ENCODE measurements around the gene CRELD2. TPM values are rescaled to one million over a fixed set of nuclear protein-coding genes. Genes with fewer than 3 reads are reported as not detected.

The CRELD2 gene
- total and polyA plus RNA-seq, 2 of the 4 experiments (the other 2 are of a cell fraction) = 36.2 to 70.7 TPM

DNA sequence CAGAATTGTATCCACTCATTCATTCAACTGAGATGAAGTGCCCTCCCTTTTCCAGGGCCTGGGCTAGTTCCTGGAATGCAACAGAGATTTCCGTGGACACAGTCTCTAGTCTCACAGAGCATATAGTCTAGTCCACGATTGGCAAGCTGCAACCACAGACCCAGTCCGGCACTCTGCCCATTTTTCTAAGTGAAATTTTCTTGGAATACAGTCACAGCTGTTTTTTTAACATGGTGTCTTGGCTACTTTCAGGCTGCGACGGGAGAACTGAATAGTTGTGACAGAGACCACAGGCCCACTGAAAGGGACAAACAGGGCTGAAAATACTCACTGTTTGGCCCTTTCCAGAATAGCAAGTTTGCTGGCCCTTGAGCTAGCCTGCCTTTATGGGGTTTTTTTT, 29.4 kb upstream of the CRELD2 start:
- dilution Hi-C loops (cut with HindIII; ENCODE audit: low sequenced_read_pairs, unreplicated experiment) (no loop called here), in situ Hi-C loops (cut with MboI; ENCODE audit: low sequenced_read_pairs) (no loop called here), intact Hi-C loops (cut with micrococcal nuclease) (no loop called here)
- ChIA-PET CTCF (no interaction called here), POLR2A (ENCODE audit: unreplicated experiment) (no interaction called here)
- TF ChIP-seq RCOR1 (IDR thresholded peaks at IDR 0.05; ENCODE audit: insufficient replicate concordance, low read length) (no peak), MAZ (IDR thresholded peaks at IDR 0.05; ENCODE audit: borderline replicate concordance, low read depth, low read length) (no peak)
- no TSS peak for BruUV-seq (replicated peaks)
- 95% methylated on average over 5 of the region's 5 CpGs; no CpG with 5 or more reads in 1 of the 2 experiments for WGBS, 2 experiments (ENCODE audit: extremely low coverage in 2 of 2, insufficient read length in 1 of 2)
- Histone ChIP-seq H4K8ac (ENCODE audit: low read depth in 2 of 2, low read length in 2 of 2) (no peak overlapping the region), H2AFZ (replicated peaks; ENCODE audit: low read length, poor library complexity) (no peak overlapping the region), H3K56ac (ENCODE audit: extremely low read depth, insufficient read depth, low read length) (no peak overlapping the region), H3K4me1 (ENCODE audit: control insufficient read depth, insufficient read depth, low read length) (no peaks in the 10 kb centered on the region), H2BK20ac (ENCODE audit: low read depth, low read length) (no peak overlapping the region), H3K27ac (ENCODE audit: insufficient read depth, low read length) (no peak overlapping the region), H3K4me3 (ENCODE audit: insufficient read depth, low read depth, low read length) (no peak overlapping the region), H3K27me3 (ENCODE audit: control insufficient read depth, insufficient read depth, low read length) (no peaks in the 10 kb centered on the region), H3K23ac (ENCODE audit: low read depth, low read length) (no peak overlapping the region), H2BK5ac (ENCODE audit: low read depth, low read length, poor library complexity, severe bottlenecking) (no peak overlapping the region), H3K9me3 (ENCODE audit: control insufficient read depth, insufficient read depth, low read length) (peaks cover 9% of the 10 kb centered on the region), H4K20me1 (ENCODE audit: insufficient read depth, low read length) (peaks cover 16% of the 10 kb centered on the region; the same call in 1 of the 2 replicates), H4K5ac (ENCODE audit: low read depth, low read length) (no peak overlapping the region), H3K4me2 (ENCODE audit: low read depth, low read length) (no peak overlapping the region), H3K79me1 (ENCODE audit: low read depth in 1 of 2, low read length in 2 of 2) (peaks cover 38 to 71% of the 10 kb centered on the region in 2 experiments), H2AK5ac (ENCODE audit: low read depth, low read length) (no peak overlapping the region), H2BK120ac (ENCODE audit: low read depth, low read length) (no peak overlapping the region), H3K4ac (ENCODE audit: low read depth, low read length) (no peak overlapping the region), H4K91ac (ENCODE audit: insufficient read depth, low read depth, low read length) (no peak overlapping the region), H3K9ac (ENCODE audit: low read depth, low read length) (no peak overlapping the region), H2BK15ac (ENCODE audit: low read depth, low read length) (no peak overlapping the region), H3K36me3 (ENCODE audit: control insufficient read depth, insufficient read depth, low read length) (peaks cover 49% of the 10 kb centered on the region), H3K18ac (ENCODE audit: low read depth, low read length) (no peak overlapping the region), H3K14ac (replicated peaks; ENCODE audit: low read depth, low read length) (no peak overlapping the region), H3K9me1 (ENCODE audit: insufficient read depth, low read length) (peaks cover 5% of the 10 kb centered on the region; the same call in 1 of the 2 replicates), H2AK9ac (replicated peaks; ENCODE audit: low read depth, low read length, poor library complexity) (no peak overlapping the region)
- DNase-seq = no peak
- peak; percentile 17; the same call in 1 of the 2 replicates for ATAC-seq (ENCODE audit: low read depth)

All from IMR-90 (cell line).